OCI-LY7 (cell line): Measurements from ENCODE around the gene NFATC2. TPM values are rescaled to one million over a fixed set of nuclear protein-coding genes. Genes with fewer than 3 reads are reported as not detected.
A peak's percentile ranks its signal among the peaks of the same experiment; 100 is the strongest.

Source experiments
- BruUV-seq: library from RNA; stranded (reverse); fragments of 400-500 nt; replicated peaks from 2 replicates; lab custom pipeline; 2021; lab: Mats Ljungman, UMichigan
- CTCF ChIA-PET: fragments of 300-600 bp; sonication (Branson Sonifier 250); formaldehyde crosslinking; loops from one replicate; lab custom pipeline; 2022; ENCODE audit warnings: antibody characterized with exemption; ENCODE audit not compliant: unreplicated experiment; lab: Charles Lee
- POLR2A ChIA-PET: fragments of 300-600 bp; sonication (Branson Sonifier 250); formaldehyde crosslinking; loops from one replicate; lab custom pipeline; 2022; ENCODE audit warnings: antibody characterized with exemption; lab: Charles Lee
- DNase-seq: peaks from one replicate; pipeline ENCODE4 v3.0.0-alpha.2; 2015; ENCODE audit warnings: low spot score
- H2AFZ ChIP-seq: fragments of 200-600 bp; sonication (generic), shearing (Covaris generic); 2 replicates; pipeline ENCODE4 v1.6.1; 2014; ENCODE audit warnings: mild to moderate bottlenecking, antibody characterized with exemption, low read length, moderate library complexity
- H3K27ac ChIP-seq: fragments of 200-600 bp; sonication (generic); 2 replicates; pipeline ENCODE4 v1.5.1; 2014; ENCODE audit warnings: mixed run types, low read depth, mild to moderate bottlenecking, moderate library complexity, low read length, inconsistent platforms; ENCODE audit not compliant: poor library complexity, severe bottlenecking
- H3K36me3 ChIP-seq: fragments of 200-600 bp; sonication (generic); 2 replicates; pipeline ENCODE4 v1.6.1; 2014; ENCODE audit warnings: mild to moderate bottlenecking, antibody characterized with exemption, low read length, moderate library complexity, mixed read lengths; ENCODE audit not compliant: insufficient read depth
- H3K4me1 ChIP-seq: fragments of 200-600 bp; sonication (generic); 2 replicates; pipeline ENCODE4 v1.5.1; 2014; ENCODE audit warnings: mild to moderate bottlenecking, low read length; ENCODE audit not compliant: insufficient read depth, poor library complexity, severe bottlenecking
- H3K4me2 ChIP-seq: fragments of 200-600 bp; sonication (generic); 2 replicates; pipeline ENCODE4 v1.6.1; 2014; ENCODE audit warnings: mild to moderate bottlenecking, low read length
- H3K4me3 ChIP-seq: fragments of 200-600 bp; sonication (generic); 2 replicates; pipeline ENCODE4 v1.5.1; 2014; ENCODE audit warnings: mild to moderate bottlenecking, low read depth, low read length; ENCODE audit not compliant: poor library complexity, severe bottlenecking
- H3K79me2 ChIP-seq: fragments of 200-600 bp; sonication (generic); 2 replicates; pipeline ENCODE4 v1.6.1; 2016; ENCODE audit warnings: low read depth, mild to moderate bottlenecking, low read length, moderate library complexity, mixed read lengths; ENCODE audit not compliant: insufficient read depth
- H3K9me2 ChIP-seq: fragments of 200-600 bp; sonication (generic); 2 replicates; pipeline ENCODE4 v1.6.1; 2016; ENCODE audit warnings: mild to moderate bottlenecking, low read length, mixed read lengths; ENCODE audit not compliant: insufficient read depth
- H3K9me3 ChIP-seq: fragments of 200-600 bp; sonication (generic); 2 replicates; pipeline ENCODE4 v1.6.1; 2014; ENCODE audit warnings: mild to moderate bottlenecking, mixed run types, low read length, mixed read lengths
- H4K20me1 ChIP-seq: fragments of 200-600 bp; sonication (generic); 2 replicates; pipeline ENCODE4 v1.6.1; 2014; ENCODE audit warnings: mild to moderate bottlenecking, antibody characterized with exemption, low read length, moderate library complexity, mixed read lengths; ENCODE audit not compliant: insufficient read depth
- CTCF ChIP-seq: fragments of 200-600 bp; sonication (generic); conservative IDR thresholded peaks from 2 replicates; pipeline ENCODE4 v1.5.1; 2014; ENCODE audit warnings: mild to moderate bottlenecking, antibody characterized with exemption, low read length, moderate library complexity, mixed read lengths
- EZH2phosphoT487 ChIP-seq: fragments of 200-600 bp; sonication (generic); IDR thresholded peaks from 2 replicates; pipeline ENCODE4 v1.6.1; 2018; ENCODE audit warnings: low read depth, borderline replicate concordance, mild to moderate bottlenecking, mixed run types, antibody characterized with exemption, low read length, moderate library complexity, mixed read lengths
- intact Hi-C: fragments of 100-400 bp; cut with micrococcal nuclease; formaldehyde crosslinking; loops from one replicate; pipeline ENCODE4 v1.10.0; 2022; ENCODE audit not compliant: unreplicated experiment
- total RNA-seq, 2 experiments: library from RNA; depleted of rRNA in 1 of 2; stranded (reverse); fragments of >200 nt in 1 of 2; shearing (Covaris generic) in 1 of 2; gene quantifications; 2 replicates each; pipeline ENCODE4 v1.2.3, GENCODE V29; 2014 to 2022

Gene NFATC2
- total RNA-seq, 2 experiments from 2014 or later = 12.5 to 43.8 TPM

- Histone ChIP-seq H3K9me3 (no peaks in the 10 kb centered on the region), H3K79me2 (no peaks in the 10 kb centered on the region; the same call in 1 of the 2 replicates), H3K4me3 (no peak overlapping the region), H3K36me3 (peaks cover 76% of the 10 kb centered on the region), H3K27ac (no peak overlapping the region), H4K20me1 (no peaks in the 10 kb centered on the region), H3K4me1 (peaks cover 46% of the 10 kb centered on the region), H2AFZ (no peak overlapping the region), H3K4me2 (no peak overlapping the region), H3K9me2 (no peaks in the 10 kb centered on the region)
- intact Hi-C loops = no loop called here
- TF ChIP-seq CTCF (no peak), EZH2phosphoT487 (no peak)
- ChIA-PET POLR2A (no interaction called here), CTCF (no interaction called here)
- BruUV-seq = no TSS peak
- DNase-seq = no peak
These were observed 133.2 kb downstream of the NFATC2 start for GRCh38 chr20:51409192-51409880.

GRCh38 chr20:51404297-51405060, 138.0 kb downstream of the NFATC2 start:
- intact Hi-C loops = loop anchor here (1.0 to 5.0 kb wide), 3 partner anchors 21 to 138 kb away; partner anchors contain the start of gene NFATC2
- H3K9me3 ChIP-seq = no peaks in the 10 kb centered on the region
- no peak overlapping the region; the same call in 1 of the 2 replicates for H2AFZ ChIP-seq
- no TSS peak for BruUV-seq
- POLR2A ChIA-PET = interaction anchor here (0.7 to 3.2 kb wide), 17 partner anchors 9 to 122 kb away, joined by 3 to 25 read pairs (median 4); no protein-coding TSS in a partner anchor
- peak overlapping the region; percentile 89 for H3K27ac ChIP-seq
- CTCF ChIA-PET = interaction anchor here (1.9 kb wide), 1 partner anchor 18 kb away, joined by 11 read pairs; no protein-coding TSS in a partner anchor
- peaks cover 15% of the 10 kb centered on the region; the same call in 1 of the 2 replicates for H3K79me2 ChIP-seq
- peak overlapping the region; percentile 56 for H3K4me2 ChIP-seq
- H4K20me1 ChIP-seq = no peaks in the 10 kb centered on the region
- H3K4me1 ChIP-seq = peaks cover 67% of the 10 kb centered on the region
- no peaks in the 10 kb centered on the region for H3K9me2 ChIP-seq
- TF ChIP-seq EZH2phosphoT487 (no peak), CTCF (no peak)
- H3K36me3 ChIP-seq = peaks cover 90% of the 10 kb centered on the region
- H3K4me3 ChIP-seq = peak overlapping the region; percentile 15
- DNase-seq = peak; percentile 88
